Left renal cortex interstitium (tissue), 4 donors: ENCODE results near the gene SDK1. TPM values are rescaled to one million over a fixed set of nuclear protein-coding genes. Genes with fewer than 3 reads are reported as not detected.

Experiments used
- DNase-seq, 4 donors: peaks; one replicate each; pipeline ENCODE4 v3.0.0-alpha.2; 2013; ENCODE audit warnings: low read depth in 4 of 4, low spot score in 2 of 4, missing footprints in 1 of 4
- polyA plus RNA-seq, 4 donors: library from polyadenylated mRNA; unstranded; fragments of 120-200 nt; gene quantifications; one replicate each; pipeline ENCODE4 v1.2.1, GENCODE V29; 2013; ENCODE audit not compliant: insufficient read length in 4 of 4

SDK1 gene
- polyA plus RNA-seq, 4 donors, result 5.1 to 10.2 (median 6.9) TPM

DNA sequence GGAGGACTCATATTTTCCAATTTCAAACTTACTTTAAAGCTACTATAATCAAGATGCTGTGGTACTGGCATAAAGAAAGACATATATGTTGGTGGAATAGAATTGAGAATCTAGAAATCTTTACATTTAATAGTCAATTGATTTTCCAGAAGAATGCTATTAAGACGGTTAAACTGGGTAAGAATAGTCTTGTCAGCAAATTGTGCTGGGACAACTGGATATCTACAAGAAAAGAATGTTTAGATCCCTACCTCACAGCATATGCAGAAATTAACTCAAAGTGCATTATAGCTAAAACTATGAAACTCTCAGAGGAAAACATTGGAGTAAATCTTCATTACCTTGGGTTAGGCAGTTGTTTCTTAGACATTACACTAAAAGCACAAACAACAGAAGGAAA is 203.3 kb downstream of the SDK1 start:
- DNase-seq, result no peak

DNA sequence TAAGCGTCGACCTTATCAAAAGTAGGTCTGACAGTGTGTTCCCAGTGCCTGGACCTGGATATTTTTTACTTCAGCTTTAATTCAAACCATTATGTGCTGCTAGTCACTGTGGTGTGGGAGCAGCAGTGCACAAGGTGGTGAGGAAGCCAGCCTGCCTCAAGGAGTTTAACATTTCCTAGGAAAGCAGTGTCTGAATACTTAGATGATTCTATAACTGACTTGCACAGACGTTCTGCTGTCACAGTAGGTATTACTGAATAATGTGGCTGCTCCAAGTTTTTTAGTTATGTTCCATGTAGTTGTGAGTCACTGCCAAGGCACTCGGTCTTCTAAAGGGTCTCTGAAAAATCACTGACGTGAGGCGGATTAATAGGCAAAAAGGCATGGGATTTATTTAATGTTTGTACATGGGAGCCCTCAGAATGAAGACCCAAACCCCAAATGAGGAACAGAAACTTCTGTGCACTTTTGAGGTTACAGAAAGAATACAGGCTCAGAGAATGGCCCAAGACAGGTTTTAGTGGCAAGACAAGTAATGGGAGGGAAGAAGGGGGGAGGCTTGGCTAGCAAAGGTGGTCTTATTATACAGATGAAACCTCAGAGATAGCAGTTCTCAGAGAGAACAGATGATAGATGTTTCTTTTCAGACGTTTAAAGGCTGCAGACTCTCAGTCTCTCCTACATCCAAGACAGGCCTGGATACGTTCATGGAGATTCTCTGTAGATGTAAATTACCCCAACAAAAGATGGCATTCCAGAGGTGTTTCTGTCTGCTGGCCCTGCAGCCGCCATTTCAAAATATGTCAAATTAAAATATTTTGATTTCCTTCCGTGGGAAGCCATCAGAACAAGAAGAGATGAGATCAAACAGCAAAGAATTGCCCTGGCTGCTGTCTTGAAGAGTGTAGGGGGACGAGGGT is 209.3 kb downstream of the SDK1 start:
- DNase-seq, result no peak

DNA sequence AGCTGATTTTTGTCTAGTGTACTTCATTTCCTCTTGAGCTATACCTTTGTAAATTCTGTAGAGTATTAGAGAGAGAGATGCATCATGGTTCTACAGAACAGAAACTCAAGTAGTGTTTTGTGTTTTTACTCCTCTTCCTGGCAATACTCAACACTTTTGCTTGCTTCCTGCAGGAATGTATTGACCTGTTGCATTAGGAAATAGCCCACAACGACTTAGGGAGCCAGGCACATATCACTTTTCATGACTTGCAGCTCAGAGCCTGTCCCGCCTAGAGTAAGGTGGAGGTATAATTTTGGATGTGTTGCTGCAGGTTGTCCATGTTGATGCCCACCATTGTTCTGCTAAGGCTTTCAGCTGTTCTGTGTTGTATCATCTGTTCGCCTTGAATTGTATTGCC is 216.3 kb downstream of the SDK1 start:
- DNase-seq, result no peak

DNA sequence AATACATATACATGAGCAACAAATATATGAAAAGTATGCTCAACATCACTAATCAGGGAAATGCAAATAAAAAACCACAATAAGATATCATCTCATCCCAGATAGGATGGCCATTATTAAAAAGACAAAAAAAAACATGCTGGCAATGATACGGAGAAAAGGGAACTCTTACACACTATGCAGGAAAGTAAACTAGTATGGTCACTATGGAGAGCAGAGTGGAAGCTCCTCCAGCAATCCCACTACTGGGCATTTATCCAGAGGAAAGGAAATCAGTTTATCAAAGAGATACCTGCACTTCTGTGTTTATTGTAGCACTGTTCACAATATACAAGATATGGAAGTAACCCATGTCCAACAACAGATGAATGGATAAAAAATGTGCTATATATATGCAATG is 217.5 kb downstream of the SDK1 start:
- DNase-seq, result no peak

DNA sequence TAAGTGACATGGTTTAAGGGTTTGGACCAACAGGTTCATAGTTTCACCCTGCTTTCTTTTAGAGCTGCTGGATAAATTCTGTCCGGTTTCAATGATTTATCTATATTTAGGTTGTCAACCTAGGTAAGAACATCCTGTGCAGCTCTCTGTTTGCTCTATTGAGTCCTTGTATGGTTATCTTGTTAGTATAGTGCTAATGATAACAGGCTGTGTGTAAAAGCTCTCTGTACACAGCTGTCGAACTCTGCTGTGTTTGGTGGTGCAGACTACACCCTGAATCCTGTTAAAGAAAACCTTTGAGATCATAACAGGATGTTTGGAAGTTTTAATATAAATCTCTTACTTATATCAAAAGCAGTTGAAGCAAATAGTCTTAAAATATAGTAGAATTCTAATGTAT is 219.2 kb downstream of the SDK1 start:
- no peak for DNase-seq

DNA sequence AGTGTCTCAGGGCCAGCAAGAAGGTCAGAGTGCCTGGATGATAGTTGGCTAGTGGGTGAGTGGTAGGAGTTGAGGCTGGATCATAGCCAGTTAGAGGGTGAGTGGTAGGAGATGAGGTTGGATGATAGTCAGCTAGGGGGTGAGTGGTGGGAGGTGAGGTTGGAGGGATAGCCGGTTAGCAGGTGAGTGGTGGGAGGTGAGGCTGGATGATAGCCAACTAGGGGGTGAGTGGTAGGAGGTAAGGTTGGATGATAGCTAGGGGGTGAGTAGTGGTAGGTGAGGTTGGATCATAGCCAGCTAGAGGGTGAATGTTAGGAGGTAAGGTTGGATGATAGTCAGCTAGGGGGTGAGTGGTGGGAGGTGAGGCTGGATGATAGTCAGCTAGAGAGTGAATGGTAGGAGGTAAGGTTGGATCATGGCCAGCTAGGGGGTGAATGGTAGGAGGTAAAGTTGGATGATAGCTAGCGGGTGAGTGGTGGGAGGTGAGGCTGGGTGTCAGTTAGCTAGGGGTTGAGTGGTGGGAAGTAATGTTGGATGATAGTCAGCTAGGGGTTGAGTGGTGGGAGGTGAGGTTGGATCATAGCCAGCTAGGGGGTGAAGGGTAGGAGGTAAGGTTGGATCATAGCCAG is 226.6 kb downstream of the SDK1 start:
- DNase-seq, result no peak

DNA sequence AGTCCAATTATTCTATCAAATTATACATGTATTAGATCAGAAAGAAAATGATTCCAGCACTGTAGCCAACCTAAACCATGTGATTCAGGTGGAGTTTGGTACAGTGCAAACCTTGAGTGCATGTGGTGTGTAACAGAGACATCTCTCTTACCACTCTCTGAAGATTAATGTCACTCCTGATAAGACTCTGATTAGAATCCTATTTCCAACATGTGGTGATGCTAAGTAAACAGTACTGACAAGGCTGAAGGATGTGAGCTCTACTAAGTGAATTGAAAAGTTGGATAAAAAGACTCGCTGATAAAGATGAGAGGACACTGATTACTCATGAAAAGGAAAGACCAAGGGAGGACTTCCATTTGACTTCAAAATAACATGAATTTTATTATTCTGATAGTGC is 232.0 kb downstream of the SDK1 start:
- DNase-seq, result no peak

DNA sequence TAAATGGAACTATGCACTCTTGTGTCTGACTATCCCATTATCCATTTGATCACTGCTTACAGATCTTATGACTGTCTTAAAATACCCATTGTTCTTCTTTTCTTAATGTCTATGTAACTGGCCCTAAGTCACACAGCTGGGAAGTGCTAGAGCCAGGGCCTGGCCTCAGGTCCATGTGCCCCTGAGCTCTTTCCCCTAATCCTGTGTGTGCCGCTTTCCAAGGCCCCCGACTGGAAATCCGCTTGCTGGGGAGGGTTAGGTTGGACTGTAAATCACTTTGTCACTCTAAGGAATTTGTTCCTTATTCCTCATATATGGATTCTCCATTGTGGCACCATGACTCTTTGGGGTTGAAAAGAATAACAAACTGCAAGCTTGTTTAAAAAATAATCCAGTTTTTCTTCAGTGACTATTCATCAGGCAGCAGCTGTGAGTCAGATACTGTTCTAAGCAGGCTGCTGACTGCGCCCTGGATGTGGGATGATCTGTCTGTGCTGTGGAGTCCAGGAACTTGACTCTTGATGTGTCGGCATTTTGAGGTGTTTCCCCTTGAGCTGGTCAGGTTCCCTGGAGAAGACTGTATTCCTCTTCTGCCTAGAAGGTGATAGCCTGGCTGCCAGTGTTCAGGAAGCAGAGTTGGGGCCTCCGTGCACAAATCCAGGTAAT is 236.3 kb downstream of the SDK1 start:
- no peak for DNase-seq

DNA sequence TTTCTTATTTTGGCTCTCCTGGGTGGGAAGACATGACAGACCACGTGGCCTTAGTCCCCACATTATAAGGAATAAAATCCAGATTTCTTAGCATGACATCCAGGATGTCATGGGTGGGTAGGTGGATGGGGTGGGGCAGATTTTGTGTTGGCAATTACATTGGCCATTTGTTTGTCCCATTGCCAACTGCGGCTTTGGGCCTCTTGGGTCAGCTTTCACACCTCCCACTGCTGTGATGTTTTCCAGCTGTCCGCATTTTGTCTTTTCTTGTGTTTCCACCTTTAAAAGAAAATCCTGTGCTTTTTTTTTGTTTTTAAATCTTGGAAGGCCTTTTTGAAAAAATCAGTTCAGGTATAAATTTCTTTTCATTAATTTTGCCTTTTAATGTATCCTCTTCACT is 237.0 kb downstream of the SDK1 start:
- no peak for DNase-seq

DNA sequence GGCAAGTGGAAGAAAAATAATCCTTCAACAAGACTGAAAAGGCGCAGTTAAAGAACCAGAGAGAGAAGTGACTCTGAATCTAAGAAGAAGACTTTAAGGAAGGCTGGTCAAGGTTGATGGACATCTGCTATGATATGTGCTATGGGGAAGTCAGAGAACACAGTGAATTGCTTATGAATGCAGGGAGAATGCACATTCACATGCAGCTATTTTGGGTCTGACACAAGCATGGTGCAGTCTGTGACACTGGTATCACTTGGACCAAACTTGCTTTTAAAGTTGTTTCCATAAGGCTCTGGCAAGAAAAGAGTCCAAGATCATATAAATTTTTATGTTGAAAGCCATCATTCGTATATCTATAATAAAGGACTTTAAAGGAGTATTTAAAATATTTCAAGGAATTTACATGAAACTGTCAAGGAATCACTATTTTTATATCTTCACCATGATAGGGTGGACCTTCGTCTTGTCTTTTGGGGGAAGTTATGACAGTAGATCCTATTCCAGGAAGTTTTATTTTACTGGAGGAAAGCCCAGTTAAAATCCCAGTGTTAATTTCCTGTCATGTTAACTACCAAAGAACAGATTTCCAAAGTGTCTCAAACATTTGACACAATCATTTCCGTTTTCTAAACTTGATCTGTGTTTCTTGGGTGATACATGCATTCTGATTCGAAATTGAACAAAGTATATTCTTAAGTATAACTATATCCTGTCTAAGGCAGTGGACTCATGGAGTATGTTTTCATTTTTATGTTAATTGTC is 239.6 kb downstream of the SDK1 start:
- DNase-seq, result no peak

DNA sequence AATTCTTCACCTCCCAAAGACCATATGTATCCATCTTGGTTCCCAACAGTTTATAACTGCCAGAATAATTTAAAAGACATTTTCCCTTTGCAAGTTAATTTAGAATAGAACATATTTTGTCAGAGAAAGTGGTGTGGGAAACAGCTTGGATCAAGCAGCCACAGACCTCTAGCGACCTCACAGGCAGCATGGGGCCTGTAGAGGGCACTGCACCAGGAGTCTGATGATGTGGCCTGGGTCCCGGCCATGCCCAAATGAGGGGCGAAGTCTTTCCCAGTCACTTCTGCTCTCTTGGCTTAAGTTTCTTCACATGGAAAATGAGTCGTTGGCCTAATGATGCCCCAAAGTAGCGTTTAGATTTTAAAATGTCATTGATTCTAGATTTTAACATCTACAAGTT is 243.2 kb downstream of the SDK1 start:
- no peak for DNase-seq

DNA sequence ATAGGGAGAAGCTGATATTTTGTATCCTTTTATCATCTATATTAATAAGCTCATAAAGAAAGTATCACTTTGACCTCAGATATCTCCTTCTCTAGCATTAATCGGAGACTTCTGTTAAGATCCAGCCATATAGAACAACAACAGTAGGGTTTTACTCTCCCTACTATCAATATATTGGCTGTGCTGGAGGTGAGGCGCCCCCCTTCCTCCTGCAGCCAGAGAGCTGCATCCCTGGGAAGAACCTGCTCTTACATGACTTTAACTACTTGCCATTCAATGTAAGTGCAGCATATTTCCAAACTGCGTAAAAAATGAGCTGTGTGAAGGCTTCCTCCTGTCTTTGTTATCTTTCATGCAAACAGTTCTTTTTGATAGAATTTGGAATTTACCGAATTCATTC is 247.8 kb downstream of the SDK1 start:
- no peak for DNase-seq

DNA sequence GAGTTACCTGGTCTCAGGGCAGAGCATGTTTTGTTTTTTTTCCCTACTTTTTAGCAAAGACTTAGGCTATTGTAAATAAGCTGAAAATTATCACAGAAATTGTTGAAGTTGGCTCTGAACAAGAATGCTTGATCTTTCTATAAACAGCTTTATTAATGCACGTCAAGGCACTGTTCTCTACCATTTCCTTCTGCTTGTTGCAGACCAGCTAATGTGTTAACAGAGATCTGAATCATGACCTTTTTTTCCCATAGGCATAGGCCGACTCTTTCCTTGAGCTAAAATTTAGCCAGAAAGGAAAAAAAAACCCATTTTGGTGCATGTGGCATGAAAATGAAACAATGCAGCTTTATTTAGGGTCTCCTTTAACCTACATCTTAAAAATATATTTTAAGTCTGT is 248.5 kb downstream of the SDK1 start:
- no peak for DNase-seq

DNA sequence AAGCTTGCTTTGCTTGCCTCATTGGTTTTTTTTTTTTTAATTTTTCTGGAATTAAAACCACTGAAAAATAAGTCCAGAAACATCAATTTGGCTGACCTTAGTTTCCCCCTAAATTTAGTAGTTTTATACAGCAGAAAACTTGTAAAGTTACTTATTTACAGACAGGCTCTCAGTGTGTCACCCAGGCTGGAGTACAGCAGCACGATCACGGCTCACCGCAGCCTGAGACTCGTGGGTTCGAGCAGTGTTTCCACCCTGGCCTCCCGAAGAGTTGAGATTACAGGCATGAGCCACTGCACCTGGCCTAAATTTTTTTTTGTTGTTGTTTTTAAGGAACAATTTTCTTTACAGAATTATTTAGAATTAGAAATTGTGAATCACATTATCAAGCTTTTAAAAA is 250.5 kb downstream of the SDK1 start:
- no peak for DNase-seq

DNA sequence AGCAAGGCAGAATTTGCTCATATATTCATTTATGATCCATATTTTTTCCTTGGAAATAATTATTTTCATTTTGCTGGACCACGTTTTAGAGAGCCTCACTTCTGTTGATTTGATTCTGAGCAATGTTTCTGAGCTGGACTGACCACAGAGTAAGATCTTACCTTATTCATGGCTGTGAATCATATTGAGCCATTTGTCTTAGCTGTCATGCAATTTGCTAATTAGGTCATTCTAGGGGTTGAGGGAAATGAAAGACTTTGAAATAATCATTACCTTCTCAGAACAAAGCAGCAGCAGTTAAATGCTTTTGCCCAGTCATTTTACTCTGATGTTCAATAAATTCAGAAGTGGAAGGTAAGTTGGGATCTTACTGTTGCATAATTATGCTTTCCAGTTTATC is 251.4 kb downstream of the SDK1 start:
- DNase-seq, result no peak

DNA sequence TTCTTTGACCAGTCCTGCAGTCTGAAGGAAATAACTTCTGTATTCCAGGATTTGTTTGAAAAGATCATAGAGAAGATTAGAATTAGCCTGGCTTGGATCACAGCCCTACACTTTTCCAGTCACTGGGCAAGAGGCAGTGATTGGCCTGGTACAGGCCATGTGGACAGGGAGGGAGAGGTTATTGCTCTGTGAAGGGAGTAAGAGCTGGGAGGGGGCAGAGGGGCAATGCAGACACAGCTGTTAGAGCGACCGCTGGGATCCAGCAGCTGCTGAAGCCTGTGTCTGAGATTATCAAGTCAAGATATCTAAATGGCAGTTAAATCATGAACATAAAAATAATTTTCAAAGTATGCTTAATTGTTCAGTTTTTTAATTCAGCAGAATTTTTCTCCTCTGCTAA is 257.3 kb downstream of the SDK1 start:
- no peak for DNase-seq

DNA sequence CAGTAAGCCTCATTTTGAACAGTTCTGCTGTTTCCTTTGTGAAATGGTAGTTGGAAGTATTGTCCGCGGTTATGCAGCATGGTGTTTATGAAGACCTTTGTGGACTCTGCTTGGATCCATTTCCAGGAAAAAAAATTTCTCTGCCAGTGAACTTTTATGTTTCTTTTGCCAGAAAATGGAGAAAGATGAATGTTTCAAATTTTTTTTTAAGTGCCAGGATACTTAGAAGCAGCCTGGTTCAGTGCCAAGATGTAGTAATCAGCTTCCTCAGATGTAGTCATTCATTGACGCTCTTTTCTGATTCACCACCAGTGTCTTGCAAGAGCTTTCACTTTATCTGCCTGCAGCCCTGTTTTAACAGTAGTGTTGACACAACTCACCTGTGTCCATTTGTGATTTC is 258.2 kb downstream of the SDK1 start:
- DNase-seq, result no peak

DNA sequence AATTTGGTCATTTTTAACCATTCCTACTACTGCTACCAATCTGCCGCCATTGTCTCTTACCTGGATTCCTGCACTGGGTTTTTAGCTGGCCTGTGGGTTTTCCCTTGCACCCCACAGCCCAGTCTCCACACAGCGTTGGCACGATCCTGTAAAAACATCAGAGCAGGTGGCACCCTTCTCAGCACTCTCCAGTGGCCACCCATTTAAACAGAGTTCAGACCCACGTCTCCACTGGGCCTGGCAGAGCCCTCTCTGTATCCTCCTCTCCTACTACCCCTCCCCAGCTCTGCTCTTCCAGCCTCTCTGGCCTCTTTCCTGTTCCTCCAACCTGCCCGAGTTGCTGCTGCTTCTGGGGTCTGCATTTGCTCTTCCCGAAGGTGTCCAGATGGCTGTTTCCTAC is 259.4 kb downstream of the SDK1 start:
- DNase-seq, result no peak

DNA sequence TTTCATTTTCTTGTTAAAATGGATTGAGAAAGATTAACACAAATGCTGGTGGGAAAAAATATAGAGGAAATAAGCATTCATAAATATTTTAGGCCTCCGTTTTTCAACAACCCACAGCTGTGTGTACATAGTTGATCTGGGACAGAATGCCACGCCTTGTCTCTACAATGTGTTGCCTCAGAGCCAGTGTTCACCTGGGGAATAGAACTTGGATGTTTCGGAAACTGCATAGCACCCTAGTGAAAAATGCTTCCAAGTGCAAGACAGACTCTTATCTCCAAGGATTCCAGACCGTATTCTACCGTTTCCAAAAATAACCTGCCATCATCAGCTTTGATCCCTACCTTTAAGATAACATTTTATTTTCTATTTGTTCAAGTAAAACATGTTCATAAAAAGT is 260.9 kb downstream of the SDK1 start:
- DNase-seq, result no peak

DNA sequence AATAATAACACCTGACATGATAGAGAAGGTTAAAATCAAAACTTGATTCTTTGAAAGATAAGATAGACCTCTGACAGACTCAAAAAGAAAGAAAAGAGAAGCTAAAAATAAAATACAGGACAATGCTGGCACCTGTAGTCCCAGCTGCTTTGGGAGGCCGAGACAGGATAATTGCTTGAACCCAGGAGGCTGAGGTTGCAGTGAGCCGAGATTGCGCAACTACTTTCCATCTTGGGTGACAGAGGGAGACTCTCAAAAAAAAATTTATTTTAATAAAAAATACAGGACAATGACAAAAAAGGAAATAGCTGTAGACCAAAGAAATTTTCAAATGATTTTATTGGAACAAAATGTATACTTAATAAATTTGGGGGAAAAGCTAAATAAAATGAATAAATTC is 263.2 kb downstream of the SDK1 start:
- no peak for DNase-seq

DNA sequence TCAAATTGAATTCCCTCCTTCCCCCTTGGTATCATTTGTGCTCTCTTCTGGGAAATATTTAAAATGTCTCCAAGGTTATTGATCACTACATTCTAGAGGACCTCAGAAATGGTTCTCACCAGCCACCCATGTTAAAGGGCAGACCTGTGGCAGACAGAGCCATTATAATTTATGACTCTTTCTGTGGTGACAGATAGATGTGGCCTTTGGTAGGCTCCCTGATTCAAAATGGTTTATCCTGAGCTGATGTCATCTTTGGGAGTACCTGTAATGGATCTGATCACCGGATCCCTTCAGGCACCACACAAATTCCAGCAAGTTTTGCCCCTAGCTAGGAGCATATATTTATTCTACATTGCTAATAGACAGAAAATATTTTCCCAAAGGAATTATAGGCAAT is 267.5 kb downstream of the SDK1 start:
- DNase-seq, result no peak
